HG03342 (cell line): ENCODE measurements around the gene ARSB.
A peak's percentile ranks its signal among the peaks of the same experiment; 100 is the strongest.
"Not testable (repeated sequence)": the region's sequence is repeated elsewhere in the genome, so short reads cannot be mapped to it uniquely, and the experiment has no call there.

ENCODE experiments used
- ATAC-seq: cut with Tn5 transposase; IDR thresholded peaks from one replicate; pipeline ENCODE4 v1.9.1; 2021; ENCODE audit warnings: mild to moderate bottlenecking, moderate library complexity; ENCODE audit not compliant: unreplicated experiment

Gene ARSB

DNA sequence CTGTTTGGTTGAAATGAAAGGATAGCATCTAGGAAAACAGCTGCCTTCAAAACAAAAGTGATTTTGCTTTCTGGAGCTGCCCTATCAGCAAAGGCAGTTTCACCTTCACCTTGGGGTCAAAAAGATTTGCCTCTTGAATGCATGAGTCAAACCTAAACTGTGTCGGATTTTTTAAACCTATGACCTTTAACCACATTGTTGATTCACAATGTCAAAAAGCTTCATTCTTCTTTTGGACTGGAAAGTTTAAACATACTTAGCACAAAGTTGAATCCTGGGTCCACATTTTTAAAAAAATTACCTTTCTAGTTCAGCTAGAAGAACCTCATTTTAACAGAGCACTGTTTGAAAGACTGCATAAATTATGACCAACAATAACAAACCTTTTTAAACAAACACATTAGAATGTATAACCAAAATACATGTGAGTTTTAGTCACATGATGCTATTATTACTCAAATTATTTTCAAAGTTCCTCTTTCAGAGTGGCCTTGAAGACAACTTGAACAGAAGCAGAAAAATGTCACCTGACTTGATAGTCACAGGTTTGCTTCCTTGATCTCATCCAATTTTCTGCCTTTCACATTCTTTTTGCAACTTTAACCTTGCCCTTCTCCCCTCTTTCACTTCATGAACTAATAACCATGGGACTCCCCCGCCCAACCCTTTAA, 226.8 kb downstream of the ARSB start:
- peak; percentile 67 for ATAC-seq

GRCh38 chr5:78757269-78758053, 227.6 kb downstream of the ARSB start:
- ATAC-seq: peak; percentile 43

- ATAC-seq: peak; percentile 12
Observed at GRCh38 chr5:78756858-78757257, 228.3 kb downstream of the ARSB start.

DNA sequence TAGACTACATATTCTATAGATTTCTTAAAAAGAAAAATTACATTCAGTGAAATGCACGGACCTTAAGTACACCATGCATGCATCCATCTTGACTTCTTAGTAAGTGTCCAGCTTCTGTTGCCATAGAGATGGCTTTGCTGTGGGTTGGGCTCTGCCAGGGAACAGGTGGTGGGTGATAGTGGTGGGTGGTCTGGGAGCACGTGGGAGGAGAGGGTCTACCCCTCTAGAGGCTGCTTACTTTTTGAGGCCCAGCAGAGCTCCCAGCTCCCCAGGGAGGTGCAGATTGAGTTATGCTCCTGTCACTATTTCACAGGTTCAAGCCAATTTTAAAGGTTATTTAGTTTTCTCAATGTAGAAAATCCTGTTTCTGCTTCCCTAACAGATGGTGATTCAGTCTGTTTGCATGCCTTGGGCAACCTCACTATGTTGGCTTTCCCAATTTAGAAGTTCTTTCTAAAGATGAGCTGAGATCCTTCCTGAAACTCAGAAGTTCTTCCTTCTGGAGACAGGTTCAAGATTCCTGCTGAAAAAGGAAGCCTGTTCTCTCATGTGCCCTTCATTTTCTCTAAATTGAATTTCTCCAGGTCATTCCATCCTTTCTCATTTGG, 229.2 kb downstream of the ARSB start:
- no peak for ATAC-seq

DNA sequence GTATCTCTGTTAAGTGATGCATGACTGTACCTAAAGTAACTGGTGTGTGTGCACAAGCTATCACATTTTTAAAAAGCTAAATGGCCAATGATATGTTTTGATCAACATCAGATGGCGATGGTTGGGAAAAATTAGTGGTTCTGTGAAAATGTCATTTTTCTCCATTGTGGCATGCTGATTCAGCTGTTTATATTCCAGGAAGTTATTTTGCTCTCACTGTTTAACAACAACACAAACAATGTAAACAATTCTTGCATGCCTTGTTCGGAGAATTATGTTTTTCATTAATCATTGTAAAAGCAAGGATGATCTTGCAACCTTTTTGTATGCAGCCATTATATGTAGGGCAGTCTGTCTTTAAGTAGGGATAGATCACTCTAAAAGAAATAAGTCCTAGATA, 230.5 kb downstream of the ARSB start:
- ATAC-seq: no peak

GRCh38 chr5:78753093-78753531, 232.0 kb downstream of the ARSB start:
- ATAC-seq: no peak

DNA sequence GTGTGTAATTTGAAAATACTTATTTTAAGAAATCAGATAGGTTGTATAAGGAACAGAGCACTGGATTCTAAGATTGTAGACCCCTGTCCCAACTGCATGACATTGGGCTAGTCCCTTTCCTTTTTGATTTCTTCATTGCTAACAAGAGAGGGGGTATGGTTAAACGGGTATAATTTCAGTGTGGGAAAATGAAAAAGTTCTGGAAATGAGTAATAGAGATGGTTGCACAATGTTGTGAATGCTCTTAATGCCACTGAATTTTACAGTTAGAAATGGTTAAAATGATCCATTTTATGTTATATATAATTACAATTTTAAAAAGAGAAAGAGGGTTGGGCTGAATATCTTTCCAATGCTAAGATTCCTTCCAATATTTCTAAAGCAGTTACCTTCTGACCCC, 233.2 kb downstream of the ARSB start:
- ATAC-seq: no peak

DNA sequence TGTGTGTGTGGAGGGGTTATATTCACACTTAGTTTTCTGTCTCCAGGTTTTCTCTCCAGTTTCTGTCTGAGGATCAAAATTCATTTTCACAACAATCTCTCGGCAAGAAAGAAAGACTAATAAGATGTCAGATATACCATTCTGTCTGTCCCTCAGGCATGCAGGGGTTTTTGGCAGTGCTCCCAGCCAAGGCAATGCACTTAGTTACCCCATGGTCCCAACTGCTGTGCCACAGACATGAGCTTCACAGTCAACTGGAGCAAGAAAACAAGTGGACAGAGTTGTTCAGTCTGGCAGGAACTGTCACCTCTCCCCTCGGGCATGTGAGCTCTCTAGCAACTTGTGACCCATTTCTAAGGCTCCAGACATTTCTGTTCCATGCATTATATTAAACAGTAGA, 234.8 kb downstream of the ARSB start:
- no peak for ATAC-seq

GRCh38 chr5:78747705-78748359, 237.3 kb downstream of the ARSB start:
- no peak for ATAC-seq

DNA sequence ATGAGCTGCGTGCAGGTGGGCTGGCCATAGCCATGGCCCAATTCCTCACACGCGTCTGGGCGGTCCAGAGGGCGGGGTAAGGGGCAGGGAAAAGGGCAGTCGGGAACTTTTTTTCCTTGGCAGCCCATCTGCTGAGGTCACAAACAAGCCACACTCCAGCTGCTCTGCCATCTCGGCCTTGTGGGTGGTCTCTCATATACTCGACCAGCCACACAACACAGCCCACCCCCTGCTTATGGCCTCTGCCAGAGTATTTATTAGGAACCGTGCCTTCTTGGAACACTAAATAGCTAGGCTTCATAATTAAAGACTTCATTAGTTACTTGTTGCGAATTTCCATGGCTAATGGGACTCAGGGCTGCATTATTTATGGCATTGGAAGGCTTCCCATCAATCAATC, 238.1 kb downstream of the ARSB start:
- ATAC-seq: no peak

DNA sequence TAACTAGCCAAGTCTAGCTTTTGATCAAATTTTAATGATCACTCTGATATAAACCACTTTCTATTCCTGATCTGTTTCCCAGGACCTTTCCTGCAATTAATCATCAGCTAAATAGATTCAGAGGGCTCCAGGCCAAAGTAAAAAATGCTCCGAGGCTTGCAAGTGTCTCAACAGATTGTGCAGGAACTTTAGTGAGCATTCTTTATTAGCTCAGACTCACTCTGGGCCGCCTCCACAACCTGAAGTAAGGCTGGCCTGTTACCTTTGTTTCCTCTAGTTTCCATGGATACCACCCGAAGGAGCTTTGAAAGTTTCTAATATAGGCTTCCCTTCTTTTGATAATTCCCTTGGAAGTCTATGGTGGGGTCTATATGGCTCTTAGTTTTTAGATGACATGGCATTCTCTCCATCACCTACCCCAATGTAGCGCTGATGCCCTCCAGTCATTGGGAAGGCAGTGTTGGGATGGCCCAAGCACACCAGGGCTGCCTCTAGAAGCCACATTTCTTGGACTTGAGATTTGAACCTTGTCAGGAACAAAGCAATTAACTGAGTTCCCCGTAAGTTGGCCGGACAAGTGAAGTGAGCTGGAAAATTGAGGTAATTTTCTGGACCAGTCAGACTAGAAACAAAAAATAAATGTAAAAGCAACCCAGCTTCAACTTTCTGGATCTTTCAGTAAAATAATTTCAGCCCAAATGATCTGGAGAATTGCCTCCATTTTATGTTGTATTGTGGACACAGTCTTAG, 238.9 kb downstream of the ARSB start:
- no peak for ATAC-seq

DNA sequence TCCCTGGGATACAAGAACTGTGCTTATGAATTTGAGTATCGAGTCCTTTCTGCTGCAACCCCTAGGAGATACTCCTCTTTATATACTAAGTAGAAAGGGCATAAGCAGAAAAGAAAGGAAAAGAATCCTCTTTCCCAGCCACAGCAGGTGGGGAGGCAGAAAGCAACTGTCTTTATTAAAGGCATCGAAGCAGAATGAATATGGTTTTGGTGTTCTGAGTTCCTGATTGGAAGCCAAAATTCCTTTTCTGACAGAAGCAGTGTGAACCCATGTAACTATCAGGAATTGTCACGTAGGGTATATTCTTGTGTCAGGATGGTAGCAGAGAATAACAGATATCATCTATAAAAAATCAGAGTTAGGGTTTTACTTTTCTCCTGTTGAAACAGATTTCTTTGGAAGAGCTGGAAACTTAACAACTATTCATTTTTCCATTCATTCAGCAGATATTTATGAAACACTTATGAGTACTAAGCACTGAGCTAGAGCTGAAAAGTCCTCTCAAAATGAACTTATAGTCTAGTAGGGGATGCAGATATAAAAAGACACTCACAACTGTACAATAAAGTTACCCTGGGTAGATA, 240.1 kb downstream of the ARSB start:
- ATAC-seq: no peak

GRCh38 chr5:78741019-78741418, 244.1 kb downstream of the ARSB start:
- ATAC-seq: no peak

- ATAC-seq: no peak
Observed at GRCh38 chr5:78738693-78739300, 246.3 kb downstream of the ARSB start.

GRCh38 chr5:78738104-78738503, 247.0 kb downstream of the ARSB start:
- ATAC-seq: no peak

- no peak for ATAC-seq
Observed at GRCh38 chr5:78735834-78736463, 249.2 kb downstream of the ARSB start.

- ATAC-seq: no peak
Observed at GRCh38 chr5:78734950-78735349, 250.2 kb downstream of the ARSB start.

DNA sequence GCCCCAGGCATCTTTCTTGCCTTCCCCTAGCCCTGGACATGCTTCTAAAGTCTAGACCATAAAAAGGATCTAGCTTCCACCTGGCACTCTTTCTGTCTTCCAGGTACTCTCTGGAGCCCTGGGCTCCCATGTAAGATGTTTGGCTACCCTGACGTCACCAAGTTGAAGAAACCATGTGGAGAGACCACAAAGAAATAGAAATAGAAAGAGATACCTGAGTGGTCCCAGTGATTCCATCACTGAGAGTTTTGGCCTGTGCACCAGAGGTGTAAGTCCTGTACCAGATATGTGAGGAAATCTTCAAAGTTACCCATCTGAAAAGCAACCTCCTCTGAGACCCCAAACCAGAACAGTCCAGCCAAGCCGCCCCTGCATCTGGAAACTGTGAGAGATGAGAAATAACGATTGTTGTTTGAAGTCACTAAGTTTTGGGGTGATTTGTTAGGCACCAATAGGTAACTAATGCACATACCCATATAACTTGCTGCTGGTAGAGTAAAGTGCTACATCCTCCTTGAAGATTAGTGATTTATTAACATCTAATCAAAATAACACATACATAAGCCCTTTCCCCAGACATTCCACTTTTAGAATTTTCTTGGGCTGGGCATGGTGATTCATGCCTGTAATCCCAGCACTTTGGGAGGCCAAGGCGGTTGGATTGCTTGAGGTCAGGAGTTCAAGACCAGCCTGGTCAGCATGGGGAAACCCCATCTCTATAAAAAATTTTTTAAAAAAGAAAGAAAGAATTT, 250.8 kb downstream of the ARSB start:
- ATAC-seq: peak; percentile 49

DNA sequence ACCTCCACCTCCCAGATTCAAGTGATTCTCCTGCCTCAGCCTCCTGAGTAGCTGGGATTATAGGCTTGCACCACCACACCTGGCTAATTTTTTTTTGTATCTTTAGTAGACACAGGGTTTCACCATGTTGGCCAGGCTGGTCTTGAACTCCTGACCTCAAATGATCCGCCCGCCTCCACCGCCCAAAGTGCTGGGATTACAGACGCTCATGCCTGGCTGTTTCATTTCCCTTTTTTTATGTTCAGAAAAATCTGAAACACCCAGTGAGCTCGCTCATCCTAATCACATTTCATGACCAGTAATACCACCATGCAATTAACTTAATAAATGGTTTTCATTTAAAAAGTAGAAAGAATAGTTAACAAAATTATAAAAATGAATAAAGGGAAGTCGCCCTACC, 252.4 kb downstream of the ARSB start:
- ATAC-seq: not testable (repeated sequence)
